ENCODE results near the gene SLC15A3.

SLC15A3 gene

GRCh38 chr11:60928563-60929001 lies 23.4 kb downstream of the SLC15A3 start:
- DNase-seq (no peak), ATAC-seq (no peak)

GRCh38 chr11:60927600-60927999 lies 24.4 kb downstream of the SLC15A3 start:
- DNase-seq (no peak), ATAC-seq (no peak)

- DNase-seq = no peak
These were observed 24.8 kb downstream of the SLC15A3 start for GRCh38 chr11:60927061-60927592.

GRCh38 chr11:60926500-60926899 lies 25.5 kb downstream of the SLC15A3 start:
- no peak for DNase-seq
- no peak for ATAC-seq

More at GRCh38 chr11:60927061-60927592, 24.8 kb downstream of the SLC15A3 start:
- ATAC-seq = no peak

GRCh38 chr11:60925868-60926267 lies 26.1 kb downstream of the SLC15A3 start:
- ATAC-seq (peak; percentile 15), DNase-seq (no peak)

GRCh38 chr11:60924906-60925853 lies 26.8 kb downstream of the SLC15A3 start:
- DNase-seq (no peak), ATAC-seq (no peak)

- peak; percentile 32 for ATAC-seq
- DNase-seq = no peak
These were observed 27.7 kb downstream of the SLC15A3 start, which contains the start of gene TMEM132A for GRCh38 chr11:60924110-60924905. TMEM132A (plus strand) TSS chr11:60924460; CDS start chr11:60924634, 174 bp downstream.

GRCh38 chr11:60923800-60924109 lies 28.2 kb downstream of the SLC15A3 start:
- ATAC-seq = no peak
- DNase-seq = no peak

- ATAC-seq (no peak), DNase-seq (no peak)
These were observed 28.6 kb downstream of the SLC15A3 start for GRCh38 chr11:60923326-60923725.

- ATAC-seq = no peak
- no peak for DNase-seq
These were observed 29.1 kb downstream of the SLC15A3 start for GRCh38 chr11:60922906-60923305.

- DNase-seq (no peak), ATAC-seq (no peak)
These were observed 30.1 kb downstream of the SLC15A3 start for GRCh38 chr11:60921777-60922335.

GRCh38 chr11:60921259-60921658 lies 30.7 kb downstream of the SLC15A3 start:
- no peak for DNase-seq
- ATAC-seq = no peak

GRCh38 chr11:60919956-60920355 lies 32.0 kb downstream of the SLC15A3 start:
- ATAC-seq = no peak
- no peak for DNase-seq

- no peak for DNase-seq
These were observed 32.7 kb downstream of the SLC15A3 start for GRCh38 chr11:60919320-60919719.

GRCh38 chr11:60918939-60919265 lies 33.1 kb downstream of the SLC15A3 start:
- DNase-seq (no peak), ATAC-seq (no peak)

More at GRCh38 chr11:60919320-60919719, 32.7 kb downstream of the SLC15A3 start:
- no peak for ATAC-seq

- no peak for DNase-seq
- ATAC-seq = no peak
These were observed 33.6 kb downstream of the SLC15A3 start for GRCh38 chr11:60918251-60918938.

- no peak for ATAC-seq
- no peak for DNase-seq
These were observed 34.7 kb downstream of the SLC15A3 start for GRCh38 chr11:60917267-60917666.

GRCh38 chr11:60916669-60917206 lies 35.2 kb downstream of the SLC15A3 start:
- ATAC-seq (no peak), DNase-seq (no peak)

- ATAC-seq = peak; percentile 68
- DNase-seq = peak; percentile 75
These were observed 36.6 kb downstream of the SLC15A3 start for GRCh38 chr11:60915248-60915914.

- peak; percentile 51 for DNase-seq
- ATAC-seq = peak; percentile 7
These were observed 37.2 kb downstream of the SLC15A3 start for GRCh38 chr11:60914633-60915247.

All from stimulated activated naive CD8-positive, alpha-beta T cell treated with anti-CD3 and anti-CD28 coated beads, Interleukin-15, Interleukin-2, amounts not matched to agents 100 U/mL and 50 U/mL, for 24 hours (primary cell).